Activated T-cell treated with anti-CD3 and anti-CD28 coated beads for 48 hours (primary cell): Measurements from ENCODE around the gene NUP50.
A peak's percentile ranks its signal among the peaks of the same experiment; 100 is the strongest.

Source experiments
- DNase-seq: peaks from one replicate; pipeline ENCODE4 v3.0.0-alpha.2; 2020; ENCODE audit warnings: low read depth

The NUP50 gene, protein sequence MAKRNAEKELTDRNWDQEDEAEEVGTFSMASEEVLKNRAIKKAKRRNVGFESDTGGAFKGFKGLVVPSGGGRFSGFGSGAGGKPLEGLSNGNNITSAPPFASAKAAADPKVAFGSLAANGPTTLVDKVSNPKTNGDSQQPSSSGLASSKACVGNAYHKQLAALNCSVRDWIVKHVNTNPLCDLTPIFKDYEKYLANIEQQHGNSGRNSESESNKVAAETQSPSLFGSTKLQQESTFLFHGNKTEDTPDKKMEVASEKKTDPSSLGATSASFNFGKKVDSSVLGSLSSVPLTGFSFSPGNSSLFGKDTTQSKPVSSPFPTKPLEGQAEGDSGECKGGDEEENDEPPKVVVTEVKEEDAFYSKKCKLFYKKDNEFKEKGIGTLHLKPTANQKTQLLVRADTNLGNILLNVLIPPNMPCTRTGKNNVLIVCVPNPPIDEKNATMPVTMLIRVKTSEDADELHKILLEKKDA

DNA sequence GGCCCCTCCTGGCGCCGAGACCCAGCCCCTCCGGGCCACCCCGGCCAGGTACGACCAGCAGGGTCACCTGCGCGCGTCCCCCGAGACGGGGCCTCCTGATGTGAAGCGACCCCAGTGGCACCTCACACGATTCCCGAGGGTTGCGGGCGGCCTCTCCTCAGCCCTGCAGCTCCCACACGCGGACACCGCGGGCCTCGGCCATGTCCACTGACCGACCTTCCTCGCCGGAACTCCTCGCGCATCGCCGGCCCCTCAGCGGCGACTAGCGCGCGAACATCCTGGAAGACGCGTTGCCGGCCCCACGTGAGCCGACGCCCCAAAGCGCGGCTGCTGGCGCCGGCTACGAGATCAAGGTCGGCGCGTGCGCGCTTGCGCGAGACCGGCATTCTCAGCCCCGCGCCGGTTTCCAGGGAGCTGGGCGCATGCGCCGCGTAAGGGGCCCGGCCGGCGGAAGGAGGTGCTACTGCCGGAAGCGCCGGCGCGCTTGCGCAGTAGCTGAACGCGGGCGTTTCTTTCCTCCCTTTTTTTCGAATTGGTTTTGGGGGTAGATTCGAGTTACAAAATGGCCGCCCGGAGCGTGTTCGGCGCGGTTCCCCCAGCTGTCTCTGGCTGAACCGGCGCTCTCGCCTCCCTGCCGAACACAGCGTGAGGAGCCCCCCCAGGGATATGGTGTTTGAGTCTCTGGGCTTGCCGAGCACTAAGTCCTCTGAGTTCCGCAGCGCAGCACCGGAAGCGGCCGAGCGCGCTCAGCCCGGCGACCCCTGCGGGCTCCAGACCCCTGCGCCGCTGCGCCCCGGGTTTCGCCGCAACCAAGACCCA is at the start of gene NUP50:
Gene NUP50, plus strand, starts transcription at position 475 of the 819 bp plus-strand sequence. CDS start 4,253 bp downstream, outside the sequence.
- DNase-seq: peak; percentile 99

DNA sequence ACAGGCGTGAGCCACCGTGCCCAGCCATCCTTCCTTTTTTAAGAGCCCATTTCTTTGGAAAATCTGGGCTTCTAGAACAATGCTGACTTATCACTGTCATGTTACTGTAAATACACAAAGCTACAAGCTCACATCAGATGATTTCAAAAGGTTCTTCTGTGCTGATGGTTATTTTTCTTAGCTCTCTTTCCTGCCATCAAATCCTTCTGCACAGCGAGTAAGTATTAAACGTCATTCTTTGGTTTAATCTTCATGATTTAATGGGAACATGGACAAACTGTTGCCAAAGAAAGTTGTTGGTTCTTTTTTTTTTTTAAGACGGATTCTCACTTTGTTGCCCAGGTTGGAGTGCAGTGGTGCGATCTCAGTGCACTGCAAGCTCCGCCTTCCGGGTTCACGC is 43.3 kb upstream of the NUP50 start:
- no peak for DNase-seq

DNA sequence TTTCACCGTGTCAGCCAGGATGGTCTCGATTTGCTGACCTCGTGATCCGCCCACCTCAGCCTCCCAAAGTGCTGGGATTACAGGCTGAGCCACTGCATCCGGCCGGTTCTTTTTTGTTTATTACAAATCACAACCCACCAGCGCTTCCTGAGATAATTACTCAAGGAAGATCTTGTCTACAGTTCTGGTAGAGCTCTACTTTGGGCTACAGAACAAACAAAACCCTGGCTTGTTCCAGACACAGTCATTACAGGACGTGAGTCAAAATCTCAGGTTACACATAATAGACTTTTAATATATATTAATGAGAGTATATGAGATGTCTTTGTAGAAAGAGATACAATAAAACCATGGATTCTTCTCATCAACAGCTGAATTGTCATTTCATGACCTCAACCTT is 42.8 kb upstream of the NUP50 start:
- no peak for DNase-seq

DNA sequence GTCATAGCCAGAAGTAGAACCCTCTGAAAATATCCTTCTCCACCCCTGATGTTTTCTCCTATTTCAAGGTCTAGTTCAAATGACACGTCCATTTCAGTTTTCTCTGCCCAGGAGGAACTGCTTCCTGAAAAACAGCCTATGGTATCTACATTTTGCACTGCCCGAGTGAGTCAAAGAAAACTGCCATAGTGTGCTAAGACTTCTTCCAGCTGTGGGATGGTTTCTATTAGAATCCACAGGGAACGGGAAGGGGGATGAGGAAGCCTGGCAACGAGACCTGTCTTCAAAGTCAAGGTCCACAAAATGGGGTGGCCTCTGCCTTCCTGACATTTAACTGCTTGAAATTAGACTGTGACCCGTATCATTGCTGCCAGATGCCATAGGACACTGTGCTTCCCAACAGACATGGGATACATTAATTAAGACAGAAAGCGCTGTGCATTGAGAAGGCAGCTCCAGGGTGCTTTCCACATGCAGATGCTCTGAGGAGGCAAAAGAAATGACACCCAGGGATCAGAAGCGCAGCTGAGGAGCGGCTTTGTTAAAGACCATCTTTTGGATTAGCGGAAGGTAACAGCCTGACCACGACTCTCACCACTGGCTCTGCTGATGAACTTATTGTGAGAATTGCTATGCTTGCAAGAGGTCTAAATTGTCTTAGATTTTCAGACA is 39.4 kb upstream of the NUP50 start:
- DNase-seq: no peak

DNA sequence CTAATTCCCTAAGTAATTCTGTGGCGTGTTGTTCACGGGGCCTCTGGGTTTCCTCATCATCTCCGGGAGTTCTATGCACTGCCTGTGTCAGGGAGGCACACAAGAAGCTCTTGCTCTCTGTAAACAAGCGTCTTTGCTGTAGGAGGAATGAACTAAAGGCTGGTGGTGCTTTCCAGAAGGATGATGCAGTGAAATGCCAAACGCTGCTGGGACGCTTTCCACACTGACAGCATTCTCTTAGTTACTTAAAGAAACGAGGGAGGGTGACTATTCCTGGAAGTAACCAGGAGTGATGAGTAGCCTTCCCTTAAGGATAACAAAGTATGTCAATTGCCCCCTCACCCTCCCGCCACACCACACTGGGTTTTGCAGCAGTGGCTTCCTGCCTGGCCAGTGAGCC is 38.5 kb upstream of the NUP50 start:
- no peak for DNase-seq

DNA sequence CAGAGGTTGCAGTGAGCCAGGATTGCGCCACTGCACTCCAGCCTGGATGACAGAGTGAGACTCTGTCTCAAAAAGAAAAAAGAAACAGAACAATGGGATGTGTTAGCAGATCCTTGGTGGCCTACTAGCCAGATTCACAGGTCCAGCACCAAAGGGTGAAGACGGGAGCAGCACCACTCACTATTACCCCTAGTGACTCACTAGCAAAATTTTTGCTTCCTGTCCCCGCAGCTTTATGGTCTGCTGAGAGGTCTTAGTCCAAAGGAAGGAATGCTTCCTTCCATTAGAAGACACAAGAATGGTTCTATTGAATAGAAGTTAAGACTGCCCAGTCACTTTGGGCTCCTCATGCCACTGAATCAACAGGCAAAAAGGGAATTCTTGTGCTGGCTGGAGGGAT is 35.9 kb upstream of the NUP50 start:
- DNase-seq: no peak

DNA sequence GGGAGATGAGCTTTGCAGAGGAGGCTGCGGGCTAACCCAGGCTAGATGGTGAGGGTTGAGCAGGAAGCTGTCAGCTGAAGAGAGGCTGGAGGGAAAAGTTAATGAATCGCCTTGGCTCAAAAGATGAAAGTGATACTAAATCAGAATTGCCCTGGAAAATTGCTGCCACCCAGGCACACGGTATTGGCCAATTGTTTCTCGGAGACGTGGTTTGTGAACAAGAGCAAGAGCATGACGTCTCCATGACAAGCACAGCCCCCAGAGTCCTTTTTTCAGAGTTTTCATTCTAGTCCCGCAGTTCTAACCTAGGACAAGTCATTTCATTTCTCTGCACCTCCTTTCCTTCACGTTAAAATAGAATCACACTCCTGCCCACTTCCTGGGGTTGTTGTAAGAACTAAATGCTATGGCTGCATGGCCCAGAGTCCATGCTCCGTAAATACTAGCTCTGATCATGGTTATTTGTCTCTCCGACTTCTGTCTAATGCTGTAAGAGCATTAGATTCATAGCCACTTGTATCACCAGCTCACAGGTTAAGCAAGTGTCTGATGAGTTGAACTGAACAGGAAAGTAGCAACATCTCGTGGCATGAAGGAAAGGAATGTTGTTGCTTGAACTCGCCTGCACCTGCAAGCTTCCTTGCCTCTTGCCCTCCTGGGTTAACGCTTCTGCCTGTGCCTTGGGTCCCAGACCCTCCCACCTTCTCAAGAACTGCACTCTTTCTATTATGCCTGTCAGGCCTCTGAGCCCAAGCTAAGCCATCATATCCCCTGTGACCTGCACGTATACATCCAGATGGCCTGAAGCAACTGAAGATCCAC is 33.8 kb upstream of the NUP50 start:
- DNase-seq: peak; percentile 23

DNA sequence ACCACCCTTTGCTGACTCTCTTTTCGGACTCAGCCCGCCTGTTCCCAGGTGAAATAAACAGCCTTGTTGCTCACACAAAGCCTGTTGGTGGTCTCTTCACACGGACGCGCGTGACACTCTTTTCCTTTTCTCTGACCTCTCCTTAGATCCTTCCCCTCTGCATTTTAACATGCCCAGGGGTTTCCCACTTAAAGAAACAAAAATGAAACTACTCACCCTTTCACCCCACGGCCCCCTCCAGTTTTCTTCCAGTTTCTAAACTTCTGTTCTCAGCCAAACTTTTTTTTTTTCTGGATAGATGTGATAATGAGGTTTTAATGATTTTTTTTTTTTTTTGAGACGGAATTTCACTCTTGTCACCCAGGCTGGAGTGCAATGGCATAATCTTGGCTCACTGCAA is 32.8 kb upstream of the NUP50 start:
- no peak for DNase-seq

DNA sequence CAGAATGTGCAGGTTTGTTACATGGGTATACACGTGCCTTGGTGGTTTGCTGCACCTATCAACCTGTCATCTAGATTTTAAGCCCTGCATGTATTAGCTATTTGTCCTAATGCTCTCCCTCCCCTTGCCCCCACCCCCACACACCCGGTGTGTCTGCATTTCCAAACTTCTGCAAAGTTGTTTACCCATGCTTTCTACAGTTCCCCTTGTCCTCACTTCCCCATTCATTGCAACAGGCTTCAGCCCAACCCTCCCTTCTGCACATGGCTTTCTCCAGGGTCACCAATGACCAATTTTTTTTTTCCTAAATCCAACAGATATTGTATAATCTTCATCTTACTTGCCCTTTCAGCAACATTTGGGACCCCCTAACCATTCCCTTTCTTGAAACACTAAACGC is 32.0 kb upstream of the NUP50 start:
- DNase-seq: no peak

DNA sequence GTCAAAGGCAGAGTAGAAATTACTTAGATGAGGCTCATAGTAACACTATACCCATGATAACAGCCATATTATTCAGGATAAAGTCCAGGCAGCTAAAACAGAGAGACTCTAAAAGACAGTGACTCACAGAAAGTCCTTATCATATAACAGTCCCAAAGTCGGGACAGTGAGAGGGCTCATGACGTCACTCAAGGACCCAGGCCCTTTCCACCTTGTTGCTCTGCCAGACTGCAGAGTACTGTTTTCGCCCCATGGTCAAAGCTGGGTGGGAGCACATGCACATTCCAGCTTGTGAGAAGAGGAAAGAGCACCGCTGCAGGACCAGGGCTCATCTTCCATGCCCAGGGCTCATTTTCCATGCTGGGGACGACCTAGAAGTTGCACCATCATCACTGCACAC is 29.4 kb upstream of the NUP50 start:
- no peak for DNase-seq

DNA sequence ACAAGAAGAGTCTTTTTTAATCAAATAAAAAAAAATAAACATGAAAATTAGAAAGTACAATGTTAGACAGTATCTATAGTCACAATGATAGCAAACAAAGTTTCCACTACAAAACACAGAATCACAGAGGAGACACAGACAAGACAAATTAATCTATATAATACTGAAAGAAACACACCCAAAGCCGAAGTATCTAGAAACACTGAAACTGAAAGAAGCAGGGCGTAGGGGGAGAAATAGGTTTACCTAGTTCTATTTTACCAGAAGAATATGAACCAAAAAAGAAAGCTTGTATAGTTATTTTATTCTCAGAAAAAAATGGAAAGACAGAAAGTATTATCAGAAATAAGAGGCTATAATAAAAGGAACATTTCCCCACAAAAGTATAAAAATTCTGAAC is 27.1 kb upstream of the NUP50 start:
- no peak for DNase-seq

DNA sequence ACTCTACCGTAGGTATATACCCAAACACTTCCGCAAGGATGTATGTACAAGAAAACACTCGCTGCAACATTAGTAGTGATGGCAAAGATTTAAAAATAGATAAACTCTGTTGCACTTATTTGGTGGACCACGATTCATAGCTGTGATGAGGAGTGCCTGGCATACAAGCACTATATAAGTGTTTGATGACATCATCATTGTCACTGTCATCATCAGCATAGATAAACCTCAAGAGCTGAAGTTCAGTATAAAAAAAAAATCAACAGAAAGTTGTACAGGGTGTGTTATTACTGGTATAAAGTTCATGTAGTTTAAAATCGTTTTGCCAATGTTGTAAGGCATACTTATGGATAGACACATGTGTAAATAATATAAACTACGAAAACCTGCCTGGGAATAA is 24.0 kb upstream of the NUP50 start:
- no peak for DNase-seq

DNA sequence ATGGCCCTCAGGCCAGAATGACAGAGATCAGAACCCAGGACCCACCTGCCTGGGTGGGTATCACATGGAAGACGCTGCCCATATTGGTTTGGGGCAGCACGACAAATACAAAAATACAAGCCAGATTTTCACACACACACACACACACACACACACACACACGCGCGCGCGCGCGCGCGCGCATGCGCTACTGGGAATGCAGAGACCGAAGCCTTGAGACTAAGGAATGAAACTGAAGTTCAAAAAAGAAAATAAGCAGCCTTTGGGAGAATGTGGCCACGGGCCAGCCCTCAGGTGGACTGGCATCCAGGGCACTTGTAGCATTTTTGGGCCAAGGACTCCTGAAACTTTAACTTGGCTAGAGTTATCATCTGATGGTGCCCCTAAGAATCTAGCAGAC is 21.3 kb upstream of the NUP50 start:
- no peak for DNase-seq

DNA sequence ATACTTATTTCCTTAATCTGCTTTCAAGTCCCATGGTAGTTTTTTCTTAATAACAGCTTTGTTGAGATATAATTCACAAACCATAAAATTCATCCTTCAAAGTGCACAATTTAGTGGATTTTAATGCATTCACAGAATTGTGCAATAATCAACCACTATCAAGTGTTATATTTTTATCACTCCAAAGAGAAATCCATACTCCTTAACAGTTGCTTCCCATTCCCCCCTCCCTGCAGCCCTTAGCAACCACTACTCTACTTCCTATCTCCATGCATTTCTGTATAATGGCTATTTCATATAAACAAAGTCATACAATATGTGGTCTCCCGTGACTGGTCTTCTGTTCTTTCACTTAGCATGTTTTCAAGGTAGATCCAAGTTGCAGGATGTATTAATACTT is 18.8 kb upstream of the NUP50 start:
- DNase-seq: no peak

DNA sequence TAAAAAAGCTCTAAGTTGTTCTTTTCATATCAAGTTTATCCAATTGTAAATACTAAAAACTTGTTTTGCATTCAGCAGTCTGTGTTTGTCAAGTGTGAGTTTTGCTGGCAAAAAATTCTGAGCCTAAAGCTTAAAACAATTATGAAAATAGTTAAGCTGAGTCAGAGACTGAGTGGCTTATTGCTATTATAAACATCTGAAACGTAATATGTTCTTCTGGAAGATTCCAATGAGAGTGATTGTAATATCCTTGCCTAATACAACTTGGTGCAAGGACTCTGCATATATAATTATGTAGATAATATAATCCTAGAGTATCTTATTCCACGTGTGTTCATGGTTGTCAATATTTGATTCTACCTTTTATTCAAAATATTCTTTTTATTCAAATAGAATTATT is 14.1 kb upstream of the NUP50 start:
- no peak for DNase-seq

DNA sequence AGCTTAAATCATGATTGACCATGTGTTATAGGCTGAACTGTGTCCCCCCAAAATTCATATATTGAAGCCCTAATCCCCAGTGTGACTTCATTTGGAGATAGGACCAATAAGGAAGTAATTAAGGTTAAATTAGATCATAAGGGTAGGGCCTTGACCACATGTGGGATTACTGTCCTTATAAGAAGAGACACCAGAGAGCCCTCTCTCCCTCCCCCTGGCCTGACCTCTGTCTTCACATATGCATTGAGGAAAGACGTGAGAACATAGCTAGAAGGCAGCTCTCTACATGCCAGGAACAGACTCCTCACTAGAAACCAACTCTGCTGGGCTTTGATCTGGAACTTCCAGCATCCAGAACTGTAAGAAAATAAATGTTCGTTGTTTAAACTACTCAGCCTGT is 13.6 kb upstream of the NUP50 start:
- DNase-seq: no peak

DNA sequence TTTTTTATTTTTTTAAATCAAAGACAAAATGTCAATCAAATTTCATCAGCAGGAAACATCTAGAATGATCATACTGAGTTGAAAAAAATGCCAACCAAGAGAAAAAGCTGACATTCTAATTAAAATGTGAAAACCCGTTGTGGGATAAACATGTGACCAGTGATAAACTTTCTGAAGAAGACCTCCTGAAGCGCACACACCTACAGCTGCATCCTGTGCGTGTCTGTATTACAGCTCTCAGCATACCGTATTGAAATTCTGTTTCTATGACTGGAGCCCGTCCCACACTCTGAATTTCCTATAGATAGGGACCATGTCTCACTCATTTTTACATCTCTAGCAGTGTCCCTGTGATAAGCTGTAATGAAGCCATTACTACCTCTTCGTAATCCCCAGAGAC is 12.2 kb upstream of the NUP50 start:
- no peak for DNase-seq

DNA sequence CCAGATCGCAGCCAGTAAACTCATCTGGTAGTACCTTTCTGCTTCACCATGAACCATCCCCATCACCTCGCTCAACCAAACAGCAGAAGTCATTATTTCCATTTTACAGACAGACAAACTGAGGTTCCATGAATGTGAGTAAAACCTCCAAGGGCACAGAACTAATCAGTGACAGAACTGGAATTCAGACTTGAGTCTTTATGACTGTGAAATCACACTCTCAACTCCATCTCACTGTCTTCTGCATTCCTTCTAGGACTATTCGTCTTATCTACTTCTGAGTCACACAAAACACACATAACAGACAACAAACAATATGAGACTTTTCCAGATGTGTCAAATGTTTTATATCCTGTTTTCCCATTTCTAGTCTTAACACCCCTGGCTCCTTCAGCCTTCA is 9.3 kb upstream of the NUP50 start:
- no peak for DNase-seq

DNA sequence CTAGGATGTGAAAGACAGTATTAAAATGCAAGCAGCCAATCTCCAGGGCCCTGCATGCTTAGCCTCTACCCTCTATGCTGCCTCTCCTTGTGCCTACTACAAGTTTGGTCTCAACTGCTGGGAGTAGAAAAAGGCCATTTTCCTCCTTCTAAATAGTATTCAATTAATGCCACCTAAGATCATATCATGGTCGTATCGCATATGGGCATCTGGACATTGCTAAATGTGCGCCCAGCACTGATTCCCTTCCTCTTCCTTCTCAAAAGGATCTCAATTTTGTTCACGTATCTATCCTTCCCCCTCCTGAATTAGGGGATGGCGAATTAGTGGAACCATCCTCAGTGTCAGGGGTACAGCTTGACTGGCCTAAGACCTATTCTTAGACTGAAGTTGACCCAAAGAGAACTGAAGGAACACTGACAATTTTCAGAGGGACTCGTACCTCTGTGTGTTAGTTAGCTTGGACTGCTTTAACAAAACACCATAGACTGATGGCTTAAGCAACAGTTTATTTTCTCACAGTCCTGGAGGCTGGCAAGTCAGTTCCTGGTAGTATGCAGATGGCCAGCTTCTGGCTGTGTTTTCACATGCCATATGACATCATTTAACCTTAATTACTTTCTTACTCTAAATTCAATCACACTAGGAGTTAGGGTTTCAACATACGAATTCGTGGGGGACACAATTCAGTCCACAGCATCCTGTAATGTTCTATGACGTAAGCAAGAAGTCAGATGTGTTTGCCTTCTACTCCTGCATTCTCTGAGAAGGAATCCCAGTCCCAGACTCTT is 8.5 kb upstream of the NUP50 start:
- no peak for DNase-seq

DNA sequence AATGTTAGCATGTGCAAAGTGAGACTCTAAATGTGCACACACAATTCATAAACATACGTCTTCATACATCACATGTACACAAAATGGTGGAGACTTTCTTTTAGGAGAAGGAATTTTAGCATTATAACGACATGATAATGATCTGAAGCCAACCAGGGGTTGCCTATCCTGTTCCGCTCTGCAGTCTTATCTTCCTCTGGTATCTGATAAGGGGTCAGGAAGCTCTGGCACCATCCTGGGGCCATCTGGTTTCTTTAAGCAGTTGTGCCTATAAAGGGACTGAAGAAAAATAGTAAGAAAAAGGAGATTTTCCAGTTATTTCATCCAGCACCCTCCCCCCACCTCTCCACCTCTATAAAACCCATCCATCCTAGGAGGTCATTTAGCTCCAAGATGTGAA is 5.8 kb upstream of the NUP50 start:
- no peak for DNase-seq
